A549 (cell line): ENCODE results near the gene ELL2. TPM values are rescaled to one million over a fixed set of nuclear protein-coding genes. Genes with fewer than 3 reads are reported as not detected.

Experiments
- ATAC-seq, 2 experiments: fragments of 200-7000 bp in 1 of 2; fragments of >200 bp in 1 of 2; cut with Nextera tagmentation in 1 of 2; cut with Tn5 transposase in 1 of 2; 3 replicates each; pipeline versions ENCODE4 v1.8.0 to v1.9.1; 2018 to 2020; ENCODE audit warnings: mild to moderate bottlenecking in 1 of 2, moderate library complexity in 1 of 2
- CTCF ChIA-PET: fragments of 300-600 bp; sonication (Branson Sonifier 250); formaldehyde crosslinking; extraction: SDS; loops from one replicate; lab custom pipeline; 2021; ENCODE audit warnings: antibody characterized with exemption, inconsistent platforms; lab: Yijun Ruan, JAX
- POLR2A ChIA-PET: fragments of 350-600 bp; formaldehyde crosslinking; extraction: SDS; loops from one replicate; lab custom pipeline; 2021; ENCODE audit warnings: antibody characterized with exemption, inconsistent platforms; lab: Yijun Ruan, JAX
- DNase-seq, 2 experiments: peaks; one replicate each; pipeline versions ENCODE4 v3.0.0 to v3.0.0-alpha.2; 2011 to 2016; ENCODE audit warnings: low read depth in 1 of 2, low spot score in 1 of 2
- FAIRE-seq: peaks from 2 replicates; lab custom pipeline; 2011; peaks lifted over from hg19 to GRCh38; lab: Jason Lieb, UNC
- H3K27ac ChIP-seq, 2 experiments: fragments of >200 bp; sonication (Bioruptor Twin); formaldehyde crosslinking; 3 replicates each; pipeline ENCODE4 v1.5.1; 2016 to 2017
- H3K4me1 ChIP-seq: fragments of >200 bp; sonication (Bioruptor Twin); formaldehyde crosslinking; 3 replicates; pipeline ENCODE4 v1.6.1; 2016
- H3K4me2 ChIP-seq: fragments of >200 bp; sonication (Bioruptor Twin); formaldehyde crosslinking; 3 replicates; pipeline ENCODE4 v1.6.1; 2016
- H3K4me3 ChIP-seq: fragments of >200 bp; sonication (Bioruptor Twin); formaldehyde crosslinking; 3 replicates; pipeline ENCODE4 v1.5.1; 2016
- H3K9me3 ChIP-seq: fragments of >200 bp; sonication (Bioruptor Twin); formaldehyde crosslinking; 3 replicates; pipeline ENCODE4 v1.6.1; 2016
- ATOH8 ChIP-seq: fragments of 250-450 bp; sonication (Bioruptor Pico); IDR thresholded peaks from 2 replicates; pipeline ENCODE4 v1.5.0; 2020; ENCODE audit warnings: low read depth, mild to moderate bottlenecking, moderate library complexity
- EHF ChIP-seq: fragments of 250-450 bp; sonication (Bioruptor Pico); IDR thresholded peaks from 2 replicates; pipeline ENCODE4 v1.5.0; 2020; ENCODE audit warnings: mild to moderate bottlenecking
- EHMT2 ChIP-seq: fragments of 200-600 bp; sonication (generic); IDR thresholded peaks from 2 replicates; pipeline ENCODE4 v1.6.1; 2016; ENCODE audit warnings: antibody characterized with exemption, low read depth, mild to moderate bottlenecking, moderate library complexity
- EP300 ChIP-seq, 2 experiments: fragments of >200 bp; sonication (Bioruptor Twin); formaldehyde crosslinking; IDR thresholded peaks; 2 replicates in 1 of 2; 3 replicates in 1 of 2; pipeline ENCODE4 v1.6.1; 2016 to 2017
- FOSB ChIP-seq: fragments of 250-450 bp; sonication (Bioruptor Pico); IDR thresholded peaks from 2 replicates; pipeline ENCODE4 v1.5.0; 2020; ENCODE audit warnings: mild to moderate bottlenecking, moderate library complexity
- FOSL2 ChIP-seq, 2 experiments: fragments of 450-650 bp in 1 of 2; fragments of >200 bp in 1 of 2; sonication (Bioruptor Twin) in 1 of 2; formaldehyde crosslinking; IDR thresholded peaks; 2 replicates each; pipeline versions ENCODE4 v1.5.0 to v1.6.1; 2016 to 2020; ENCODE audit warnings: mild to moderate bottlenecking in 1 of 2, moderate library complexity in 1 of 2
- GATA3 ChIP-seq: IDR thresholded peaks from 2 replicates; pipeline ENCODE4 v1.6.1; 2012; ENCODE audit warnings: borderline replicate concordance
- HEYL ChIP-seq: fragments of 250-450 bp; sonication (Bioruptor Pico); IDR thresholded peaks from 2 replicates; pipeline ENCODE4 v1.8.0; 2021; ENCODE audit warnings: mild to moderate bottlenecking, moderate library complexity
- HMGXB4 ChIP-seq: fragments of 250-450 bp; sonication (Bioruptor Pico); IDR thresholded peaks from 2 replicates; pipeline ENCODE4 v1.5.0; 2021; ENCODE audit warnings: mild to moderate bottlenecking, moderate library complexity, borderline replicate concordance
- HOXA7 ChIP-seq: fragments of 250-450 bp; sonication (Bioruptor Pico); IDR thresholded peaks from 2 replicates; pipeline ENCODE4 v1.5.0; 2020; ENCODE audit warnings: mild to moderate bottlenecking, moderate library complexity
- JUNB ChIP-seq: fragments of >200 bp; sonication (Bioruptor Twin); formaldehyde crosslinking; IDR thresholded peaks from 2 replicates; pipeline ENCODE4 v1.6.1; 2016
- MAX ChIP-seq: IDR thresholded peaks from 2 replicates; pipeline ENCODE4 v1.6.1; 2012
- NPAS2 ChIP-seq: fragments of 250-450 bp; sonication (Bioruptor Pico); IDR thresholded peaks from 2 replicates; pipeline ENCODE4 v1.8.0; 2022; ENCODE audit warnings: mild to moderate bottlenecking, moderate library complexity, borderline replicate concordance
- POLR2AphosphoS2 ChIP-seq: conservative IDR thresholded peaks from 2 replicates; pipeline ENCODE4 v1.6.1; 2012; ENCODE audit warnings: low read length, improper control_type of control experiment, inconsistent platforms
- RARB ChIP-seq: fragments of 250-450 bp; sonication (Bioruptor Pico); IDR thresholded peaks from 2 replicates; pipeline ENCODE4 v1.8.0; 2021; ENCODE audit warnings: mild to moderate bottlenecking, moderate library complexity
- RNF2 ChIP-seq: fragments of 200-600 bp; sonication (generic); IDR thresholded peaks from 2 replicates; pipeline ENCODE4 v1.6.1; 2016; ENCODE audit warnings: low read depth, mild to moderate bottlenecking, antibody characterized with exemption, moderate library complexity, borderline replicate concordance
- SREBF2 ChIP-seq: fragments of 450-650 bp; IDR thresholded peaks from 2 replicates; pipeline ENCODE4 v1.6.1; 2014; ENCODE audit warnings: mild to moderate bottlenecking, moderate library complexity
- TFCP2L1 ChIP-seq: fragments of 250-450 bp; sonication (Bioruptor Pico); IDR thresholded peaks from 2 replicates; pipeline ENCODE4 v1.5.0; 2021; ENCODE audit warnings: mild to moderate bottlenecking
- TP53 ChIP-seq: fragments of 250-450 bp; sonication (Bioruptor Pico); IDR thresholded peaks from 2 replicates; pipeline ENCODE4 v1.5.0; 2021; ENCODE audit warnings: mild to moderate bottlenecking, moderate library complexity
- ZFP36 ChIP-seq: fragments of 450-650 bp; IDR thresholded peaks from 2 replicates; pipeline ENCODE4 v1.6.1; 2014; ENCODE audit warnings: borderline replicate concordance; ENCODE audit not compliant: partially characterized antibody
- ZNF302 ChIP-seq: fragments of 250-450 bp; sonication (Bioruptor Pico); IDR thresholded peaks from 2 replicates; pipeline ENCODE4 v1.9.0; 2021; ENCODE audit warnings: inconsistent platforms, mild to moderate bottlenecking, moderate library complexity
- WGBS: methylation state at CpG from one replicate; pipeline ENCODE4 v1.1.6; 2017; ENCODE audit errors: missing lambda C conversion rate; 5-methylcytosine and 5-hydroxymethylcytosine counted together
- polyA plus RNA-seq, 4 experiments: library from polyadenylated mRNA; depleted of rRNA in 3 of 4; stranded (reverse); fragments of >200 nt; fragmentation: RNase III in 1 of 4; extraction: RNeasy Plus Mini Kit Qiagen cat#74134 plus additional on column Dnase treatment in 1 of 4; gene quantifications; 2 replicates in 3 of 4; 3 replicates in 1 of 4; pipeline ENCODE4 v1.2.3, GENCODE V29; 2011 to 2017

ELL2 gene
- polyA plus RNA-seq, 2 of the 4 experiments (the other 2 are of a cell fraction): 11.8 to 24.2 TPM

- no peak for TF ChIP-seq TFCP2L1
- no peak for TF ChIP-seq TP53 (CRISPR knock-in tag)
Observed at GRCh38 chr5:95880081-95880926, 81.3 kb downstream of the ELL2 start (continued).

- CTCF ChIA-PET: interaction anchor here (0.6 to 1.4 kb wide), 5 partner anchors 20 to 732 kb away, joined by 3 to 7 read pairs (median 3); no protein-coding TSS in a partner anchor
- Histone ChIP-seq H3K4me1 (peaks cover 19% of the 10 kb centered on the region), H3K4me2 (no peak overlapping the region), H3K27ac (no peak overlapping the region), H3K4me3 (no peak overlapping the region), H3K9me3 (no peaks in the 10 kb centered on the region)
- DNase-seq: no peak
- no peak for FAIRE-seq
- POLR2A ChIA-PET: no interaction called here
- TF ChIP-seq MAX (no peak), HOXA7 (CRISPR knock-in tag) (no peak), EP300 (IDR thresholded peaks at IDR 0.05) (no peak), RNF2 (no peak), RARB (CRISPR knock-in tag) (no peak), ZNF302 (CRISPR knock-in tag) (no peak), SREBF2 (no peak), GATA3 (no peak), NPAS2 (no peak), POLR2AphosphoS2 (no peak), FOSL2 (IDR thresholded peaks at IDR 0.05) (no peak), FOSL2 (CRISPR knock-in tag; IDR thresholded peaks at IDR 0.05) (no peak), ATOH8 (CRISPR knock-in tag) (no peak), HMGXB4 (CRISPR knock-in tag) (no peak), FOSB (CRISPR knock-in tag) (no peak), ZFP36 (no peak), HEYL (CRISPR knock-in tag) (no peak), TFCP2L1 (no peak), JUNB (no peak), EHMT2 (no peak), EHF (CRISPR knock-in tag) (no peak)
- WGBS: 79% methylated on average over 5 of the region's 5 CpGs
- peak in 1 of 2 experiments; percentile 20; a peak in 1 of 6 replicates for ATAC-seq
Observed at GRCh38 chr5:95879661-95880060, 82.0 kb downstream of the ELL2 start.
